ENCODE results near the gene CLIP2.
"Not testable (repeated sequence)": the region's sequence is repeated elsewhere in the genome, so short reads cannot be mapped to it uniquely, and the experiment has no call there.

Gene CLIP2

GRCh38 chr7:74289018-74289658, at the start of gene CLIP2:
Gene CLIP2, plus strand, starts transcription at chr7:74289407. Its CDS starts 28,140 bp downstream, at chr7:74317547.
- DNase-seq: peak; percentile 93

- no peak for DNase-seq
Measured at GRCh38 chr7:74240482-74240881, 48.7 kb upstream of the CLIP2 start.

GRCh38 chr7:74242122-74242443, 47.1 kb upstream of the CLIP2 start:
- DNase-seq: no peak

GRCh38 chr7:74246497-74246896, 42.7 kb upstream of the CLIP2 start:
- DNase-seq: no peak

- DNase-seq: no peak
Measured at GRCh38 chr7:74248156-74248555, 41.1 kb upstream of the CLIP2 start.

- DNase-seq: not testable (repeated sequence)
Measured at GRCh38 chr7:74249058-74249457, 40.1 kb upstream of the CLIP2 start.

- DNase-seq: no peak
Measured at GRCh38 chr7:74252893-74253292, 36.3 kb upstream of the CLIP2 start.

- no peak for DNase-seq
Measured at GRCh38 chr7:74253331-74253730, 35.9 kb upstream of the CLIP2 start.

GRCh38 chr7:74253835-74254128, 35.4 kb upstream of the CLIP2 start:
- no peak for DNase-seq

- peak; percentile 98 for DNase-seq
Measured at GRCh38 chr7:74254129-74254857, 34.9 kb upstream of the CLIP2 start, which contains the start of gene RFC2. Gene RFC2, minus strand, starts transcription at chr7:74254399. Its CDS starts 16 bp downstream, at chr7:74254383.

GRCh38 chr7:74254858-74255379, 34.3 kb upstream of the CLIP2 start:
- no peak for DNase-seq

GRCh38 chr7:74255461-74255860, 33.7 kb upstream of the CLIP2 start:
- DNase-seq: not testable (repeated sequence)

- peak; percentile 71 for DNase-seq
Measured at GRCh38 chr7:74256491-74257408, 32.5 kb upstream of the CLIP2 start.

- no peak for DNase-seq
Measured at GRCh38 chr7:74258639-74259038, 30.6 kb upstream of the CLIP2 start.

- DNase-seq: no peak
Measured at GRCh38 chr7:74262639-74263398, 26.4 kb upstream of the CLIP2 start.

GRCh38 chr7:74263399-74264120, 25.6 kb upstream of the CLIP2 start:
- DNase-seq: no peak

- DNase-seq: no peak
Measured at GRCh38 chr7:74266191-74266963, 22.8 kb upstream of the CLIP2 start.

- DNase-seq: no peak
Measured at GRCh38 chr7:74267756-74268565, 21.2 kb upstream of the CLIP2 start.

GRCh38 chr7:74269757-74270277, 19.4 kb upstream of the CLIP2 start:
- DNase-seq: peak; percentile 75

- no peak for DNase-seq
Measured at GRCh38 chr7:74271742-74272141, 17.5 kb upstream of the CLIP2 start.
